Measurements from ENCODE around the gene PRX.
"Not testable (repeated sequence)": the region's sequence is repeated elsewhere in the genome, so short reads cannot be mapped to it uniquely, and the experiment has no call there.

PRX gene

DNA sequence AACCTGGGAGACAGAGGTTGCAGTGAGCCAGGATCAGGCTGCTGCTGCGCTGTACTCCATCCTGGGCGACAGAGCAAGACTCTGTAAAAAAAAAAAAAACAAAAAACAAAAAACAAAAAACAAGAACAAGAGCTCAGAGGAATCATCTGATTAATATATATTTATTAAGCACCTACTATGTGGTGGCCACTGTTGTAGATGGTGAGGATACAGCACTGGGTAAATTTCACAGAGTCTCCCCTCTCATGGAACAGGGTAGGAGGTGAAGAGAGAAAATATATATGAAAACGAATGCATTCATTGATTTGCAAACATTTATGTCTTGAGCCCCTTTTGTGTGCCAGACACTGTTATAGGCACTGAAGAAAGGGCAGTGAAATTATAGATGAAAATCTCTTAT lies 18.5 kb upstream of the PRX start:
- CTCF ChIA-PET, result no interaction called here
- POLR2A ChIA-PET, result no interaction called here

DNA sequence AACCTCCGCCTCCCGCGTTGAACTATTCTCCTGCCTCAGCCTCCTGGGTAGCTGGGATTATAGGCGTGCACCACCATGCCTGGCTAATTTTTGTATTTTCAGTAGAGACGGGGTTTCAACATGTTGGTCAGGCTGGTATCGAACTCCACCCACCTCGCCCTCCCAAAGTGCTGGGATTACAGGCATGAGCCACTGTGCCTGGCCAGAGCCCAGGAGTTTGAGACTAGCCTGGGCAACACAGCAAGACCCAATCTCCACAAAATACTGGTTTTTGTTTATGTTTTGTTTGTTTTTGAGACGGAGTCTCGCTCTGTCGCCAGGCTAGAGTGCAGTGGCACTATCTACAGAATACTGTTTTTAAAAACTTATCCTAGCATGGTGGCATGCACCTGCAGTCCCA lies 17.1 kb upstream of the PRX start:
- CTCF ChIA-PET; DNase-seq (ENCODE audit: extremely low spot score); POLR2A ChIA-PET: not testable (repeated sequence)

More for the DNA sequence above, 18.5 kb upstream of the PRX start:
- TF ChIP-seq ELF4 (IDR thresholded peaks at IDR 0.05) (no peak), ZNF384 (IDR thresholded peaks at IDR 0.05) (no peak)
- DNase-seq (ENCODE audit: extremely low spot score), result no peak

DNA sequence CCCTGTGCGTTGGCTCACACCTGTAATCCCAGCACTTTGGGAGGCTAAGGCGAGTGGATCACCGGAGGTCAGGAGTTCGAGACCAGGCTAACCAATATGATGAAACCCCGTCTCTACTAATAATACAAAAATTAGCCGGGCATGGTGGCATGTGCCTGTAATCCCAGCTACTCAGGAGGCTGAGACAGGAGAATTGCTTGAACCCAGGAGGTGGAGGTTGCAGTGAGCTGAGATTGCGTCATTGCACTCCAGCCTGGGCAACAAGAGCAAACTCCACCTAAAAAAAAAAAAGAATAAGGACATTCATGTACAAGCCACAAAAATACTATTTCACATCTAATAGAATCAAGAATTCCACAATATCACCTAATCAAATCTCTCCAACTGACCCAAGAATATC lies 15.0 kb upstream of the PRX start:
- POLR2A ChIA-PET, result interaction anchor here (2.6 kb wide), 1 partner anchor 14 kb away, joined by 51 read pairs; the partner anchor contains the start of gene SERTAD3
- DNase-seq (ENCODE audit: extremely low spot score), result not testable (repeated sequence)
- CTCF ChIA-PET, result interaction anchor here (0.6 kb wide), 1 partner anchor 96 kb away, joined by 3 read pairs; no protein-coding TSS in a partner anchor

DNA sequence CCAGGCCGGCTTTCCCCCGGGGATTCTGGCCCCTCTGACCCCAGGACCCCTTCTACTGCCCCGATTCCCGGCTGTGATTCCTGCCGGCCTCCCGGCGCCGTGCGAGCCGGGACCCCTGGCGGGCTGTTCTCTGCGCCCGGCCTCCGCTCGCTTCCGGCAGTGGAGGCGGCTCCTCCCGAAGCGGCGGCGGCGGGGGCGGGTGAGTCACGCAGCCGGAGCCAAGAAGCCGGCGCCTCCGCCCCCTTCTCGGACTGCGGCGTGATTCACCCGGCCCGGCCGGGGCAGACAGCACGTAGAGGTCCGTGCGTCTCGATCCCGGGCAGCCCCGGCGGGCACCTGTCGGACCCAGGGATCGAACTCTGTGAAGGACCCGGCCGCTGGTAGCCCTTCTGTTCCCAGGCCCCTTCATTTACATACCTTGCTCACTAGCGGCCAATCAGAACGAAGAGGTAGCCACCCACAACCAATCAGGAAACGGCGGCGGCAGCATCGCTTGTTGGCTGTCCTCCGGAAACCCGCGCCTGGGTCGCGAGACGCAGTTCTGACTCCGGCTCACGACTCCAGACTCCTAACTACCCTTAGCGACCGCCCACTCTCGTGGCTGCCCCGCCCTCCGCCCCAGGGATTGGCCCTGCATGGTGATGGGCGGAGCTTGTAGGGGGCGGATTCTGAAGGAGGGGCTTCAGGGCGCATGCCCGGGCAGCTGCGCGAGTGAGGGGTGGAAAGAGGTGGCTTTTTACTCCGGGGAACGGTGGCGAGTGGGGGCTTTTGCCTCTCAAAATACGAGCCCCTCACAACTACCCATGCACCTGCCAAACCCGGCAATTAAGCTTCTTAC lies 12.5 kb upstream of the PRX start, which contains the start of gene SERTAD1:
Gene SERTAD1 (minus strand): TSS at position 543 of the 838 bp plus-strand sequence. CDS start 2,446 bp downstream, outside the sequence.
- peak; percentile 97 for DNase-seq (ENCODE audit: extremely low spot score)
- ChIA-PET CTCF (interaction anchor here (0.6 to 1.2 kb wide), 4 partner anchors 10 to 209 kb away, joined by 3 to 5 read pairs (median 4); no protein-coding TSS in a partner anchor), POLR2A (interaction anchor here (0.6 to 2.6 kb wide), 17 partner anchors 7 to 319 kb away, joined by 3 to 51 read pairs (median 5); partner anchors contain the start of genes AKT2, BLVRB, C19orf47 and PLD3)
- TF ChIP-seq, protein P1, sequence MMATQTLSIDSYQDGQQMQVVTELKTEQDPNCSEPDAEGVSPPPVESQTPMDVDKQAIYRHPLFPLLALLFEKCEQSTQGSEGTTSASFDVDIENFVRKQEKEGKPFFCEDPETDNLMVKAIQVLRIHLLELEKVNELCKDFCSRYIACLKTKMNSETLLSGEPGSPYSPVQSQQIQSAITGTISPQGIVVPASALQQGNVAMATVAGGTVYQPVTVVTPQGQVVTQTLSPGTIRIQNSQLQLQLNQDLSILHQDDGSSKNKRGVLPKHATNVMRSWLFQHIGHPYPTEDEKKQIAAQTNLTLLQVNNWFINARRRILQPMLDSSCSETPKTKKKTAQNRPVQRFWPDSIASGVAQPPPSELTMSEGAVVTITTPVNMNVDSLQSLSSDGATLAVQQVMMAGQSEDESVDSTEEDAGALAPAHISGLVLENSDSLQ (IDR thresholded peaks at IDR 0.05), result peak; percentile 64; the same call in 1 of the 2 replicates
- TF ChIP-seq SP1 (IDR thresholded peaks at IDR 0.05) (no peak), ELF4 (IDR thresholded peaks at IDR 0.05) (peak; percentile 62)

DNA sequence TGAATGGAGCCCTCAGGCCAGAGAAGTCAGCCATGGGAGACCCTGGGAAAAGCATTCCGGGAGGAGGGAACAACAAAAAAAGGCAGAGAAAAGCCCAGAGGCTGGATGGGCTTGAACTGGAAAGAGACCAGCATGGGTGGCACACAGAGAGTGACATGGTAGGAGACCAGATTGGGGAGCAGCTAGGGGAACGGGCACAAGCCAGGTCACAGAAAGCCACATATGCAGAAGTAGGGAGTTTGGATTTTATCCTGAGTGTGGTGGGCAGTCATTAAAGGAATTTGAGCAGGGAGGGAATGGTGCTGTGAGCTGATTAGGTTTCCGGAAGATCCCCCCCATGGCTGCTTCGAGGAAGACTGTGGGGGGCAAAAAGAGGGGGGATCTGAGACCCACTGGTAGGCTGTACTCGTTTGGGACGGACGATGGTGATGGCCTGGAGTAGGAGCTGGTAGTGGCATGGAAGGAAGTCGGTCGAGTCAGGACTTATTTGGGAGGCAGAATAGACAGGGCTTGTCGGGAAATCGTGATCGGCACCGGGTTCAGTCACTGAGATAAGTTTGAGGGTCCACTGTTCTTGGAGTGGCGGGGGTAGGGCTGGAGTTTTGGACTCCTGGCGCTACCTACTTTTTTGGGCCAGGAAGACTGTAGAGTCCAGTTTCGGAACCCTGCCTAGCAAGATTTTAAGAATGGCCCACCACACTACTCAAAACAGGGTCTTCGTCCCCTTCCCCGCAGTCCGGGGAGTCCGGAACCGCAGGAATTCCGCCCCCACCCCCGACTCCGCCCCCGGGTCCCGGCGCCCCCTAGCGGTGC lies 11.7 kb upstream of the PRX start:
- TF ChIP-seq SP1 (IDR thresholded peaks at IDR 0.05) (no peak), L3MBTL2 (conservative IDR thresholded peaks at IDR 0.05) (no peak), LEF1 (IDR thresholded peaks at IDR 0.05; ENCODE audit: borderline replicate concordance) (no peak), CTBP1 (IDR thresholded peaks at IDR 0.05; ENCODE audit: borderline replicate concordance) (no peak), SUZ12 (IDR thresholded peaks at IDR 0.05) (no peak), TARDBP (IDR thresholded peaks at IDR 0.05) (no peak), HDGF (IDR thresholded peaks at IDR 0.05; ENCODE audit: borderline replicate concordance) (no peak), ARNT (IDR thresholded peaks at IDR 0.05) (no peak), ZNF384 (IDR thresholded peaks at IDR 0.05) (no peak), ELF4 (IDR thresholded peaks at IDR 0.05) (no peak), NFRKB (IDR thresholded peaks at IDR 0.05) (no peak), FOXM1 (IDR thresholded peaks at IDR 0.05; ENCODE audit: borderline replicate concordance) (no peak), FOXK2 (IDR thresholded peaks at IDR 0.05) (no peak), FOXA1 (IDR thresholded peaks at IDR 0.05) (no peak), BHLHE40 (IDR thresholded peaks at IDR 0.05; ENCODE audit: borderline replicate concordance) (no peak)
- TF ChIP-seq, protein P1 (IDR thresholded peaks at IDR 0.05), result no peak
- ChIA-PET CTCF (interaction anchor here (0.7 kb wide), 1 partner anchor 9 kb away, joined by 3 read pairs; no protein-coding TSS in a partner anchor), POLR2A (interaction anchor here (0.9 to 1.3 kb wide), 4 partner anchors 8 to 77 kb away, joined by 3 to 11 read pairs (median 6); partner anchors contain the start of genes BLVRB, C19orf47, PLD3 and SERTAD3)
- DNase-seq (ENCODE audit: extremely low spot score), result peak; percentile 59

DNA sequence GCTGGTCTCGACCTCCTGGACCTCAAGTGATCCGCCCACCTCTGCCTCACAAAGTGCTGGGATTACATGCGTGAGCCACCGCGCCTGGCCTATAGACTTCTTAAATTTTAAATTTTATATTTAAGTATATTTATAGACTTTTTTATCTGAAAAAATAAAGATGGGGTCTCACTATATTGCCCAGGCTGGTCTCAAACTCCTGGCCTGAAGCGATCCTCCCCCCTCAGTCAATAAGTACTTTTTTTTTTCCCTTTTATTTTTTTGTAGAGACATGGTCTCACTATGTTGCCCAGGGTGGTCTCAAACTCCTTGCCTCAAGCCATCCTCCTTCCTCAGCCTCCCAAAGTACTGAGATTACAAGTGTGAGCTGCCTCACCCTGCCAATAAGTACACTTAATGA lies 10.8 kb upstream of the PRX start:
- POLR2A ChIA-PET, result interaction anchor here (1.3 to 2.3 kb wide), 2 partner anchors 9 to 20 kb away, joined by 11 to 14 read pairs; partner anchors contain the start of gene SERTAD3
- CTCF ChIA-PET, result no interaction called here
- TF ChIP-seq ELF4 (IDR thresholded peaks at IDR 0.05), result no peak
- TF ChIP-seq, protein P1 (IDR thresholded peaks at IDR 0.05), result no peak
- no peak for TF ChIP-seq LEF1 (IDR thresholded peaks at IDR 0.05; ENCODE audit: borderline replicate concordance)
- no peak for TF ChIP-seq L3MBTL2 (conservative IDR thresholded peaks at IDR 0.05)
- no peak for TF ChIP-seq ZNF384 (IDR thresholded peaks at IDR 0.05)
- TF ChIP-seq CTBP1 (IDR thresholded peaks at IDR 0.05; ENCODE audit: borderline replicate concordance), result no peak
- no peak for TF ChIP-seq HDGF (IDR thresholded peaks at IDR 0.05; ENCODE audit: borderline replicate concordance)
- no peak for TF ChIP-seq FOXK2 (IDR thresholded peaks at IDR 0.05)
- no peak for TF ChIP-seq NFRKB (IDR thresholded peaks at IDR 0.05)
- TF ChIP-seq FOXM1 (IDR thresholded peaks at IDR 0.05; ENCODE audit: borderline replicate concordance), result no peak
- DNase-seq (ENCODE audit: extremely low spot score), result no peak

Measured in HEK293T (cell line).